BJ (cell line): ENCODE results near the gene APLN. TPM values are rescaled to one million over a fixed set of nuclear protein-coding genes. Genes with fewer than 3 reads are reported as not detected.

ENCODE experiments used
- CTCF ChIA-PET: fragments of 350-600 bp; formaldehyde crosslinking; extraction: SDS; loops from one replicate; lab custom pipeline; 2021; ENCODE audit warnings: antibody characterized with exemption, inconsistent platforms; lab: Yijun Ruan, JAX
- POLR2A ChIA-PET: fragments of 300-600 bp; sonication (Branson Sonifier 250); formaldehyde crosslinking; extraction: SDS; loops from one replicate; lab custom pipeline; 2021; ENCODE audit warnings: antibody characterized with exemption; lab: Charles Lee
- DNase-seq: peaks from one replicate; pipeline ENCODE4 v3.0.0-alpha.2; 2011; ENCODE audit warnings: low read depth
- H3K27me3 ChIP-seq: 2 replicates; pipeline ENCODE4 v1.6.0; 2011; ENCODE audit warnings: low read length; ENCODE audit not compliant: control insufficient read depth, insufficient read depth
- H3K36me3 ChIP-seq: 2 replicates; pipeline ENCODE4 v1.5.1; 2011; ENCODE audit warnings: low read length; ENCODE audit not compliant: control insufficient read depth, insufficient read depth
- H3K4me3 ChIP-seq: 2 replicates; pipeline ENCODE4 v1.5.1; 2011; ENCODE audit warnings: low read depth, mild to moderate bottlenecking, control low read depth, low read length
- polyA plus RNA-seq: library from polyadenylated mRNA; depleted of rRNA; stranded (reverse); fragments of >200 nt; gene quantifications from 2 replicates; pipeline ENCODE4 v1.2.3, GENCODE V29; 2011
- TF ChIP-seq, protein P1 (sequence below): IDR thresholded peaks from 2 replicates; pipeline ENCODE4 v1.5.1; 2011; ENCODE audit warnings: low read depth, mild to moderate bottlenecking, control low read depth, inconsistent platforms, low read length, moderate library complexity; ENCODE audit not compliant: insufficient read depth

Gene APLN
- polyA plus RNA-seq, 1 experiment = 0.11 TPM

- POLR2A ChIA-PET = no interaction called here
- CTCF ChIA-PET = interaction anchor here (1.5 kb wide), 1 partner anchor 9 kb away, joined by 4 read pairs; no protein-coding TSS in a partner anchor
- TF ChIP-seq, protein P1, sequence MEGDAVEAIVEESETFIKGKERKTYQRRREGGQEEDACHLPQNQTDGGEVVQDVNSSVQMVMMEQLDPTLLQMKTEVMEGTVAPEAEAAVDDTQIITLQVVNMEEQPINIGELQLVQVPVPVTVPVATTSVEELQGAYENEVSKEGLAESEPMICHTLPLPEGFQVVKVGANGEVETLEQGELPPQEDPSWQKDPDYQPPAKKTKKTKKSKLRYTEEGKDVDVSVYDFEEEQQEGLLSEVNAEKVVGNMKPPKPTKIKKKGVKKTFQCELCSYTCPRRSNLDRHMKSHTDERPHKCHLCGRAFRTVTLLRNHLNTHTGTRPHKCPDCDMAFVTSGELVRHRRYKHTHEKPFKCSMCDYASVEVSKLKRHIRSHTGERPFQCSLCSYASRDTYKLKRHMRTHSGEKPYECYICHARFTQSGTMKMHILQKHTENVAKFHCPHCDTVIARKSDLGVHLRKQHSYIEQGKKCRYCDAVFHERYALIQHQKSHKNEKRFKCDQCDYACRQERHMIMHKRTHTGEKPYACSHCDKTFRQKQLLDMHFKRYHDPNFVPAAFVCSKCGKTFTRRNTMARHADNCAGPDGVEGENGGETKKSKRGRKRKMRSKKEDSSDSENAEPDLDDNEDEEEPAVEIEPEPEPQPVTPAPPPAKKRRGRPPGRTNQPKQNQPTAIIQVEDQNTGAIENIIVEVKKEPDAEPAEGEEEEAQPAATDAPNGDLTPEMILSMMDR = no peak
- Histone ChIP-seq H3K36me3 (no peaks in the 10 kb centered on the region), H3K4me3 (no peak overlapping the region), H3K27me3 (peaks cover 2% of the 10 kb centered on the region; the same call in 1 of the 2 replicates)
- DNase-seq = no peak
These were observed 42.6 kb upstream of the APLN start for GRCh38 chrX:129697204-129697829.

GRCh38 chrX:129696463-129697155, 41.9 kb upstream of the APLN start:
- Histone ChIP-seq H3K36me3 (no peaks in the 10 kb centered on the region), H3K4me3 (no peak overlapping the region), H3K27me3 (peaks cover 2% of the 10 kb centered on the region; the same call in 1 of the 2 replicates)
- TF ChIP-seq, protein P1 = no peak
- no peak for DNase-seq
- POLR2A ChIA-PET = no interaction called here
- CTCF ChIA-PET = interaction anchor here (1.5 kb wide), 1 partner anchor 8 kb away, joined by 4 read pairs; no protein-coding TSS in a partner anchor

- H3K36me3 ChIP-seq = no peaks in the 10 kb centered on the region
- H3K4me3 ChIP-seq = no peak overlapping the region
- ChIA-PET CTCF (interaction anchor here (0.9 kb wide), 1 partner anchor 30 kb away, joined by 3 read pairs; no protein-coding TSS in a partner anchor), POLR2A (no interaction called here)
- TF ChIP-seq, protein P1 = no peak
- no peak for DNase-seq
- H3K27me3 ChIP-seq = peaks cover 2% of the 10 kb centered on the region; the same call in 1 of the 2 replicates
These were observed 41.2 kb upstream of the APLN start for GRCh38 chrX:129695937-129696336.

DNA sequence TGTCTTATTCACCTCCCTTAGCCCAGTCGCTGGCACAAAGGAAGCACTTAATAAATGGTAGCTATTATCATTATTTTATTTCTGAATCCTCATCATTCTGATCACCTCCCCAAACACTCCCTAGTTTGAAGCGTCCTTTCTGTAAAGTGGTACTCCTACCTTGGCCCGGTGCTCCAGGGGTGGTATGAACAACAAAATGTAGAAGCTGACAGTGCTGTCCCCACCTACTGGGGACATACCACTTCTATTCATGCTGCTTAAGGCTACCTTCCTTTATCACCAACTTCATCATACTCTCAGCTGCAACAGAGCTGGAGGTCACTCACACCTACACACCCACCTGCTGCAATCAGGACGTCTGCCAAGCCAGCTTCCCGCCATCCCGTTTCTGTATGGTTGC, 40.8 kb upstream of the APLN start:
- no peaks in the 10 kb centered on the region for H3K36me3 ChIP-seq
- TF ChIP-seq, protein P1 = no peak
- POLR2A ChIA-PET = no interaction called here
- H3K4me3 ChIP-seq = no peak overlapping the region
- CTCF ChIA-PET = interaction anchor here (0.9 kb wide), 1 partner anchor 31 kb away, joined by 3 read pairs; no protein-coding TSS in a partner anchor
- DNase-seq = no peak
- peaks cover 2% of the 10 kb centered on the region; the same call in 1 of the 2 replicates for H3K27me3 ChIP-seq

DNA sequence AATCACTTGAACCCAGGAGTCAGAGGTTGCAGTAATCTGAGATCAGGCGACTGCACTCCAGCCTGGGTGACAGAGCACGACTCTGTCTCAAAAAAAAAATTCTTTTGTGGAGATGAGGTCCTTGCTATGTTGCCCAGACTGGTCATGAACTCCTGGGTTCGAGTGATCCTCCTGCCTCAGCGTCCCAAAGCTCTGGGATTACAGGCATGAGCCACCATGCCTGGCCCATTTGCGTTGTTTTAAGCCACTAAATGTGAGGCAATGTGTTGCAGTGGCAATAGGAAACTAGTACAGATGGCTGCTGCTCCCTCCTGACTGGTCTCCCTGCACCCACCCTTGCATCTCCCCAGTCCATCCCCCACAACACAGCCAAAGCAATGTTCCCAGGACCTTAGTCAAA, 40.0 kb upstream of the APLN start:
- CTCF ChIA-PET = interaction anchor here (0.9 kb wide), 1 partner anchor 31 kb away, joined by 3 read pairs; no protein-coding TSS in a partner anchor
- H3K4me3 ChIP-seq = no peak overlapping the region
- TF ChIP-seq, protein P1 = no peak
- POLR2A ChIA-PET = no interaction called here
- DNase-seq = no peak
- peaks cover 2% of the 10 kb centered on the region; the same call in 1 of the 2 replicates for H3K27me3 ChIP-seq
- no peaks in the 10 kb centered on the region for H3K36me3 ChIP-seq
